H9 (cell line): Measurements from ENCODE around the gene TMEFF2. TPM values are rescaled to one million over a fixed set of nuclear protein-coding genes. Genes with fewer than 3 reads are reported as not detected.

ENCODE experiments used
- DNase-seq: peaks from one replicate; pipeline ENCODE4 v3.0.0-alpha.2; 2017
- H2AFZ ChIP-seq: one replicate; pipeline ENCODE4 v1.6.1; 2013; ENCODE audit warnings: mild to moderate bottlenecking, low read length, control low read depth, moderate library complexity
- H2AK5ac ChIP-seq: 2 replicates; pipeline ENCODE4 v1.6.1; 2013; ENCODE audit warnings: low read length, control low read depth, mixed read lengths; ENCODE audit not compliant: insufficient read length
- H2BK120ac ChIP-seq: one replicate; pipeline ENCODE4 v1.6.1; 2013; ENCODE audit warnings: low read depth, mild to moderate bottlenecking, low read length, control low read depth, inconsistent platforms; ENCODE audit not compliant: poor library complexity, severe bottlenecking
- H2BK12ac ChIP-seq: 2 replicates; pipeline ENCODE4 v1.6.1; 2013; ENCODE audit warnings: low read length, control low read depth, mixed read lengths, low read depth; ENCODE audit not compliant: insufficient read length
- H2BK15ac ChIP-seq: 2 replicates; pipeline ENCODE4 v1.6.1; 2013; ENCODE audit warnings: low read depth, low read length, control low read depth
- H2BK20ac ChIP-seq: one replicate; pipeline ENCODE4 v1.6.1; 2013; ENCODE audit warnings: low read depth, mild to moderate bottlenecking, low read length, control low read depth, inconsistent platforms; ENCODE audit not compliant: poor library complexity, severe bottlenecking
- H2BK5ac ChIP-seq: 2 replicates; pipeline ENCODE4 v1.6.1; 2013; ENCODE audit warnings: low read length, control low read depth, mixed read lengths; ENCODE audit not compliant: insufficient read length
- H3K14ac ChIP-seq: 2 replicates; pipeline ENCODE4 v1.6.1; 2013; ENCODE audit warnings: low read length, control low read depth; ENCODE audit not compliant: insufficient read depth
- H3K18ac ChIP-seq: 2 replicates; pipeline ENCODE4 v1.6.1; 2013; ENCODE audit warnings: low read depth, mild to moderate bottlenecking, mixed read lengths, low read length, control low read depth; ENCODE audit not compliant: insufficient read length
- H3K23ac ChIP-seq: 2 replicates; pipeline ENCODE4 v1.6.1; 2013; ENCODE audit warnings: low read length, control low read depth, mixed read lengths, low read depth; ENCODE audit not compliant: insufficient read length
- H3K23me2 ChIP-seq: 2 replicates; pipeline ENCODE4 v1.6.1; 2013; ENCODE audit warnings: low read depth, mild to moderate bottlenecking, mixed read lengths, low read length, control low read depth; ENCODE audit not compliant: insufficient read length, poor library complexity, severe bottlenecking
- H3K27ac ChIP-seq: 2 replicates; pipeline ENCODE4 v1.5.1; 2013; ENCODE audit warnings: low read length, control low read depth, mixed read lengths, low read depth; ENCODE audit not compliant: insufficient read length
- H3K27me3 ChIP-seq: 2 replicates; pipeline ENCODE4 v1.6.1; 2013; ENCODE audit warnings: low read length, control low read depth, inconsistent platforms; ENCODE audit not compliant: insufficient read depth
- H3K4ac ChIP-seq: 2 replicates; pipeline ENCODE4 v1.6.1; 2013; ENCODE audit warnings: low read depth, mild to moderate bottlenecking, control low read depth, inconsistent platforms, low read length, moderate library complexity
- H3K4me1 ChIP-seq: 2 replicates; pipeline ENCODE4 v1.6.1; 2013; ENCODE audit warnings: low read length, control low read depth, inconsistent platforms; ENCODE audit not compliant: insufficient read depth
- H3K4me2 ChIP-seq: 2 replicates; pipeline ENCODE4 v1.6.1; 2013; ENCODE audit warnings: low read length, control low read depth, mixed read lengths; ENCODE audit not compliant: insufficient read length, insufficient read depth
- H3K56ac ChIP-seq: 2 replicates; pipeline ENCODE4 v1.6.1; 2013; ENCODE audit warnings: low read depth, mild to moderate bottlenecking, mixed read lengths, low read length, control low read depth; ENCODE audit not compliant: insufficient read length
- H3K79me1 ChIP-seq: 2 replicates; pipeline ENCODE4 v1.6.1; 2013; ENCODE audit warnings: low read depth, mild to moderate bottlenecking, moderate library complexity, low read length, control low read depth, inconsistent platforms; ENCODE audit not compliant: insufficient read depth, poor library complexity, severe bottlenecking
- H3K79me2 ChIP-seq: 2 replicates; pipeline ENCODE4 v1.6.1; 2013; ENCODE audit warnings: low read length, control low read depth, inconsistent platforms; ENCODE audit not compliant: insufficient read depth
- H3K9ac ChIP-seq: 2 replicates; pipeline ENCODE4 v1.6.1; 2013; ENCODE audit warnings: low read length, control low read depth, mixed read lengths; ENCODE audit not compliant: insufficient read length; ENCODE audit errors: extremely low read depth
- H3K9me3 ChIP-seq: one replicate; pipeline ENCODE4 v1.6.1; 2013; ENCODE audit warnings: low read depth, low read length, inconsistent platforms; ENCODE audit not compliant: control insufficient read depth
- H3T11ph ChIP-seq: one replicate; pipeline ENCODE4 v1.6.1; 2013; ENCODE audit warnings: mild to moderate bottlenecking, low read length, control low read depth, inconsistent platforms
- H4K20me1 ChIP-seq: one replicate; pipeline ENCODE4 v1.6.1; 2013; ENCODE audit not compliant: control insufficient read depth, insufficient read length, insufficient read depth
- H4K5ac ChIP-seq: 2 replicates; pipeline ENCODE4 v1.6.1; 2013; ENCODE audit warnings: low read depth, mild to moderate bottlenecking, mixed read lengths, low read length, control low read depth; ENCODE audit not compliant: insufficient read length
- H4K8ac ChIP-seq: replicated peaks from 2 replicates; pipeline ENCODE4 v1.6.1; 2013; ENCODE audit warnings: low read length, control low read depth, mixed read lengths, low read depth; ENCODE audit not compliant: insufficient read length
- H4K91ac ChIP-seq: 2 replicates; pipeline ENCODE4 v1.6.1; 2013; ENCODE audit warnings: low read depth, mild to moderate bottlenecking, moderate library complexity, mixed read lengths, low read length, control low read depth; ENCODE audit not compliant: insufficient read length
- H3K27ac Mint-ChIP-seq, 3 experiments: 2 replicates in 2 of 3; 3 replicates in 1 of 3; pipeline ENCODE4 v1.8.0; 2020 to 2021; ENCODE audit warnings: mixed read lengths in 3 of 3, mild to moderate bottlenecking in 1 of 3, moderate library complexity in 1 of 3
- H3K27me3 Mint-ChIP-seq: 2 replicates; pipeline ENCODE4 v1.8.0; 2021; ENCODE audit warnings: low read depth, mild to moderate bottlenecking, moderate library complexity, mixed read lengths
- H3K36me3 Mint-ChIP-seq, 3 experiments: 2 replicates in 2 of 3; 3 replicates in 1 of 3; pipeline ENCODE4 v1.8.0; 2020 to 2021; ENCODE audit warnings: low read depth in 3 of 3, mixed read lengths in 3 of 3; ENCODE audit not compliant: insufficient read depth in 1 of 3
- H3K4me1 Mint-ChIP-seq, 2 experiments: 2 replicates each; pipeline ENCODE4 v1.8.0; 2020; ENCODE audit warnings: mixed read lengths in 2 of 2
- H3K4me3 Mint-ChIP-seq, 2 experiments: 2 replicates in 1 of 2; 3 replicates in 1 of 2; pipeline ENCODE4 v1.8.0; 2020 to 2021; ENCODE audit warnings: mild to moderate bottlenecking in 2 of 2, mixed read lengths in 2 of 2, moderate library complexity in 1 of 2
- H3K9me3 Mint-ChIP-seq, 2 experiments: 2 replicates in 1 of 2; 3 replicates in 1 of 2; pipeline ENCODE4 v1.8.0; 2020; ENCODE audit warnings: mild to moderate bottlenecking in 2 of 2, mixed read lengths in 2 of 2, moderate library complexity in 1 of 2
- CTCF ChIP-seq: fragments of 200-600 bp; sonication (generic); conservative IDR thresholded peaks from 3 replicates; pipeline ENCODE4 v1.8.0; 2021; ENCODE audit warnings: antibody characterized with exemption, mild to moderate bottlenecking
- WGBS: extraction: QIAGEN DNeasy Blood & Tissue Kit; methylation state at CpG from one replicate; pipeline ENCODE4 v1.1.7; 2013; ENCODE audit warnings: missing lambda C conversion rate, low lambda C conversion rate, mixed read lengths; ENCODE audit not compliant: insufficient read length; ENCODE audit errors: extremely low coverage; 5-methylcytosine and 5-hydroxymethylcytosine counted together
- total RNA-seq: library from RNA; stranded (reverse); gene quantifications from 2 replicates; pipeline ENCODE4 v1.2.1, GENCODE V29; 2021

TMEFF2 gene
- total RNA-seq, 1 experiment from 2014 or later, result 0.39 TPM

GRCh38 chr2:191983591-191983990 lies 211.1 kb downstream of the TMEFF2 start:
- Histone ChIP-seq H3K56ac (no peak overlapping the region), H3K27me3 (no peaks in the 10 kb centered on the region), H3K79me1 (no peaks in the 10 kb centered on the region), H3K23ac (no peak overlapping the region), H3K27ac (no peak overlapping the region), H2BK120ac (no peak overlapping the region), H3T11ph (no peak overlapping the region), H3K9ac (no peak overlapping the region), H3K79me2 (no peaks in the 10 kb centered on the region), H3K4ac (no peak overlapping the region), H4K8ac (no peak overlapping the region), H2AFZ (no peak overlapping the region), H4K91ac (no peak overlapping the region), H3K14ac (no peak overlapping the region), H4K20me1 (no peaks in the 10 kb centered on the region), H2AK5ac (no peak overlapping the region), H3K23me2 (no peaks in the 10 kb centered on the region), H2BK15ac (no peak overlapping the region), H3K4me1 (peaks cover 5% of the 10 kb centered on the region; the same call in 1 of the 2 replicates), H3K9me3 (no peaks in the 10 kb centered on the region), H2BK20ac (no peak overlapping the region), H3K4me2 (no peak overlapping the region), H3K18ac (no peak overlapping the region), H2BK5ac (no peak overlapping the region), H4K5ac (no peak overlapping the region), H2BK12ac (no peak overlapping the region)
- TF ChIP-seq CTCF, result no peak
- no peak for DNase-seq
- H3K9me3 Mint-ChIP-seq, result peaks cover 0 to 2% of the 10 kb centered on the region in 2 experiments; a peak in 1 of 5 replicates
- H3K27me3 Mint-ChIP-seq, result no peaks in the 10 kb centered on the region
- H3K4me3 Mint-ChIP-seq, result no peak overlapping the region
- H3K27ac Mint-ChIP-seq, result no peak overlapping the region
- no CpG with 5 or more reads among the region's 1 CpG for WGBS
- H3K36me3 Mint-ChIP-seq, result peaks cover 0 to 2% (median 0%) of the 10 kb centered on the region in 3 experiments; a peak in 2 of 7 replicates
- peaks cover 24 to 25% of the 10 kb centered on the region in 2 experiments for H3K4me1 Mint-ChIP-seq
